ENCODE measurements around the gene MT1HL1. TPM values are rescaled to one million over a fixed set of nuclear protein-coding genes. Genes with fewer than 3 reads are reported as not detected.

The MT1HL1 gene
- polyA plus RNA-seq, 1 donor (not counting 4 experiments of a cell fraction or from before 2014, with no cell fraction given) = not detected

DNA sequence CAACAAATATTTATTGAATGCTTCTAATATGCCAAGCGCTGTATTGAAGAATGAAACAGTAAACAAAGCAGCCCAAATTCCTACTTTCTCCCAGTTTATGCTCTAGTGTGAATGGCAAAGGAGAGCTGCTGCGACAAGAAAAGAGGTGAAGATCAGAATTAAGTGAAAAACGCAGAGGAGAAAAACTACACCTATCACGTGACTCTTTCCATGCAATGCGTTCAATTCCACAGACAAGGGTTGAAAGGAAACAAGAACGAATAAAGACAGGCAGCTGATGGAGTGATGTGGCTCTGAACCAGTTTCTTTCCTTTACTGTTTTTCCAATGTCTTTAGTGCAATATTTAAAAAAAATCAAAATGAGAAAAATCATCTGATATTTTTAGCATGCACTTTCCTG lies 23.6 kb downstream of the MT1HL1 start:
- FAIRE-seq (no peak), DNase-seq (ENCODE audit: low read depth, low spot score) (no peak)
- Histone ChIP-seq H3K4me1 (ENCODE audit: control insufficient read depth, extremely low read depth, insufficient read depth, low read length) (no peaks in the 10 kb centered on the region), H4K20me1 (ENCODE audit: control insufficient read depth, extremely low read depth, insufficient read depth, low read length) (no peaks in the 10 kb centered on the region), H3K36me3 (ENCODE audit: control insufficient read depth in 2 of 2, extremely low read depth in 1 of 2, insufficient read depth in 2 of 2, low read length in 2 of 2) (no peaks in the 10 kb centered on the region), H3K27me3 (ENCODE audit: control insufficient read depth, extremely low read depth, insufficient read depth, low read length) (no peaks in the 10 kb centered on the region), H3K9me3 (ENCODE audit: control insufficient read depth, low read depth, low read length) (no peaks in the 10 kb centered on the region), H3K4me2 (ENCODE audit: control insufficient read depth, extremely low read depth, insufficient read depth, low read depth, low read length) (no peak overlapping the region), H3K9me1 (ENCODE audit: control insufficient read depth, extremely low read depth, insufficient read depth, low read length) (no peaks in the 10 kb centered on the region), H2AFZ (ENCODE audit: control insufficient read depth, low read length) (no peak overlapping the region), H3K4me3 (ENCODE audit: control insufficient read depth in 2 of 3, extremely low read depth in 1 of 3, insufficient read depth in 2 of 3, low read depth in 1 of 3, low read length in 3 of 3) (no peak overlapping the region), H3K9ac (ENCODE audit: control insufficient read depth, extremely low read depth, insufficient read depth, low read length) (no peak overlapping the region), H3K27ac (ENCODE audit: control insufficient read depth, insufficient read depth, low read length) (no peak overlapping the region), H3K79me2 (ENCODE audit: control insufficient read depth, insufficient read depth, low read length) (no peaks in the 10 kb centered on the region)
- dilution Hi-C loops (cut with MboI; ENCODE audit: extremely low pct_ligation_motif_present, low sequenced_read_pairs) = no loop called here
- TF ChIP-seq, protein P1, sequence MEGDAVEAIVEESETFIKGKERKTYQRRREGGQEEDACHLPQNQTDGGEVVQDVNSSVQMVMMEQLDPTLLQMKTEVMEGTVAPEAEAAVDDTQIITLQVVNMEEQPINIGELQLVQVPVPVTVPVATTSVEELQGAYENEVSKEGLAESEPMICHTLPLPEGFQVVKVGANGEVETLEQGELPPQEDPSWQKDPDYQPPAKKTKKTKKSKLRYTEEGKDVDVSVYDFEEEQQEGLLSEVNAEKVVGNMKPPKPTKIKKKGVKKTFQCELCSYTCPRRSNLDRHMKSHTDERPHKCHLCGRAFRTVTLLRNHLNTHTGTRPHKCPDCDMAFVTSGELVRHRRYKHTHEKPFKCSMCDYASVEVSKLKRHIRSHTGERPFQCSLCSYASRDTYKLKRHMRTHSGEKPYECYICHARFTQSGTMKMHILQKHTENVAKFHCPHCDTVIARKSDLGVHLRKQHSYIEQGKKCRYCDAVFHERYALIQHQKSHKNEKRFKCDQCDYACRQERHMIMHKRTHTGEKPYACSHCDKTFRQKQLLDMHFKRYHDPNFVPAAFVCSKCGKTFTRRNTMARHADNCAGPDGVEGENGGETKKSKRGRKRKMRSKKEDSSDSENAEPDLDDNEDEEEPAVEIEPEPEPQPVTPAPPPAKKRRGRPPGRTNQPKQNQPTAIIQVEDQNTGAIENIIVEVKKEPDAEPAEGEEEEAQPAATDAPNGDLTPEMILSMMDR (optimal IDR thresholded peaks at IDR 0.05 in 1 of 3, IDR thresholded peaks at IDR 0.05 in 1 of 3, conservative IDR thresholded peaks at IDR 0.05 in 1 of 3; ENCODE audit: extremely low read depth in 1 of 3, insufficient read depth in 2 of 3, low read length in 3 of 3) = no peak
- TF ChIP-seq EZH2 (IDR thresholded peaks at IDR 0.05; ENCODE audit: low read length) = no peak

DNA sequence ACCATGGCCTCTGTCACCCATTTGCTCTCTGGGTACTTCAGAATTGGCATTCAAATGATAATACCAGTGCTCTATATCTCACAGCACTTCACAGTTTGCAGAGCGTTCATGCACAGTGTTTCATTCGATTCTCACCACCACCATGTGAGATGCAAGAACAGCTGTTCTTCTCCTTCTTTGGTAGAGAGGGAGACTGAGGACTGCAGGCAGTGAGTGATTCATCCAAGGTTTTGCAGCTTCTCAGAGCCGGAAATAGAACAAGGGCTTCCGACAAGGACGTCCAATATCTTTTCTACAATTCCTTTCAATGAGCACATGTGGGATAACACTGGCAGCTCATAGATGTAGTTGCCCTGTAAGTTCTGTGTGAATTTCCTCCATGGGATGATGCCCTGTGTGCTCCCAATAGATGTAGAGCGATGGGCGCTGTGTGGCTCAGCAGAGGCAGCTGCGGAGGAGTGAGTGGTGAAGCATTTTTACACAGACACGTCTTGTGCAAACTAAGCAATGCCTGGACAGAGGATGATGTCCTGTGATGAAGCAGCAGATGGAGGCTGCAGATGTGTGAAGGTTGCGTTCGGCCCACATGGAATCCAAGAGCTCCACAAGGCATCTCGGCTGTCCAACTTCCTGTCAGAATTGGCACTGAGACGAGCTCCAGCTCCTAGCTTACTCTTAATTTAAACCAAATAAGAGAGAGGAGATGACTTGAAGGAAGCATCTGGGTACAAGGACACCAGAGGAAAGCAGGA lies 24.9 kb downstream of the MT1HL1 start:
- dilution Hi-C loops (cut with MboI; ENCODE audit: extremely low pct_ligation_motif_present, low sequenced_read_pairs) = no loop called here
- H4K20me1 ChIP-seq (ENCODE audit: control insufficient read depth, extremely low read depth, insufficient read depth, low read length) = no peaks in the 10 kb centered on the region
- H3K4me3 ChIP-seq (ENCODE audit: control insufficient read depth in 2 of 3, extremely low read depth in 1 of 3, insufficient read depth in 2 of 3, low read depth in 1 of 3, low read length in 3 of 3) = no peak overlapping the region
- H3K9me1 ChIP-seq (ENCODE audit: control insufficient read depth, extremely low read depth, insufficient read depth, low read length) = no peaks in the 10 kb centered on the region
- no peaks in the 10 kb centered on the region for H3K36me3 ChIP-seq (ENCODE audit: control insufficient read depth in 2 of 2, extremely low read depth in 1 of 2, insufficient read depth in 2 of 2, low read length in 2 of 2)
- H2AFZ ChIP-seq (ENCODE audit: control insufficient read depth, low read length) = no peak overlapping the region
- H3K9me3 ChIP-seq (ENCODE audit: control insufficient read depth, low read depth, low read length) = no peaks in the 10 kb centered on the region
- no peak for DNase-seq (ENCODE audit: low read depth, low spot score)
- H3K27ac ChIP-seq (ENCODE audit: control insufficient read depth, insufficient read depth, low read length) = no peak overlapping the region
- TF ChIP-seq, protein P1 (optimal IDR thresholded peaks at IDR 0.05 in 1 of 3, IDR thresholded peaks at IDR 0.05 in 1 of 3, conservative IDR thresholded peaks at IDR 0.05 in 1 of 3; ENCODE audit: extremely low read depth in 1 of 3, insufficient read depth in 2 of 3, low read length in 3 of 3) = no peak
- no peak for TF ChIP-seq EZH2 (IDR thresholded peaks at IDR 0.05; ENCODE audit: low read length)
- no peaks in the 10 kb centered on the region for H3K79me2 ChIP-seq (ENCODE audit: control insufficient read depth, insufficient read depth, low read length)
- no peaks in the 10 kb centered on the region for H3K27me3 ChIP-seq (ENCODE audit: control insufficient read depth, extremely low read depth, insufficient read depth, low read length)
- H3K4me2 ChIP-seq (ENCODE audit: control insufficient read depth, extremely low read depth, insufficient read depth, low read depth, low read length) = no peak overlapping the region
- no peak overlapping the region for H3K9ac ChIP-seq (ENCODE audit: control insufficient read depth, extremely low read depth, insufficient read depth, low read length)
- FAIRE-seq = no peak
- no peaks in the 10 kb centered on the region for H3K4me1 ChIP-seq (ENCODE audit: control insufficient read depth, extremely low read depth, insufficient read depth, low read length)

All from keratinocyte (primary cell).